Transverse colon (tissue), 4 donors: Measurements from ENCODE around the gene PKP1. TPM values are rescaled to one million over a fixed set of nuclear protein-coding genes. Genes with fewer than 3 reads are reported as not detected.

Experiments
- DNase-seq: peaks from one replicate; pipeline ENCODE4 v3.0.0-alpha.2; 2019
- H3K27ac ChIP-seq, 4 donors: fragments of 200-600 bp; sonication (generic); 2 replicates each; pipeline ENCODE4 v1.5.1; 2016 to 2018; ENCODE audit warnings: inconsistent platforms in 4 of 4
- H3K27me3 ChIP-seq: fragments of 200-600 bp; sonication (generic); 2 replicates; pipeline ENCODE4 v1.5.1; 2017; ENCODE audit warnings: inconsistent platforms
- H3K36me3 ChIP-seq, 4 donors: fragments of 200-600 bp; sonication (generic); 2 replicates each; pipeline ENCODE4 v1.5.1; 2017 to 2019; ENCODE audit warnings: inconsistent platforms in 4 of 4
- H3K4me1 ChIP-seq, 4 donors: fragments of 200-600 bp; sonication (generic); 2 replicates each; pipeline ENCODE4 v1.5.1; 2017 to 2020; ENCODE audit warnings: inconsistent platforms in 4 of 4
- H3K4me3 ChIP-seq, 4 donors: fragments of 200-600 bp; sonication (generic); 1 replicate in 1 of 4; 2 replicates in 3 of 4; pipeline versions ENCODE4 v1.5.1 to v1.6.1; 2017 to 2019; ENCODE audit warnings: inconsistent platforms in 4 of 4
- H3K9me3 ChIP-seq, 2 donors: fragments of 200-600 bp; sonication (generic); 2 replicates each; pipeline ENCODE4 v1.5.1; 2017 to 2019; ENCODE audit warnings: inconsistent platforms in 2 of 2
- CTCF ChIP-seq, 5 experiments: fragments of 200-600 bp in 3 of 5; fragments of 450-650 bp in 2 of 5; sonication (generic) in 3 of 5; IDR thresholded peaks; 1 replicate in 2 of 5; 2 replicates in 3 of 5; pipeline ENCODE4 v1.5.1; 2016 to 2017; ENCODE audit warnings: antibody characterized with exemption in 5 of 5, inconsistent platforms in 3 of 5, mild to moderate bottlenecking in 2 of 5, moderate library complexity in 1 of 5
- EP300 ChIP-seq: sonication (generic); formaldehyde crosslinking; IDR thresholded peaks from one replicate; pipeline ENCODE4 v1.6.1; 2017; ENCODE audit warnings: antibody characterized with exemption, low read depth
- POLR2A ChIP-seq: fragments of 450-650 bp; IDR thresholded peaks from one replicate; pipeline ENCODE4 v1.6.1; 2016; ENCODE audit warnings: antibody characterized with exemption, mild to moderate bottlenecking, moderate library complexity
- POLR2AphosphoS5 ChIP-seq, 3 donors: sonication (generic); formaldehyde crosslinking; IDR thresholded peaks; one replicate each; pipeline ENCODE4 v1.6.1; 2016; ENCODE audit warnings: antibody characterized with exemption in 3 of 3
- WGBS, 2 donors: methylation state at CpG; one replicate each; pipeline ENCODE4 v1.1.5; 2018; ENCODE audit warnings: low coverage in 1 of 2; 5-methylcytosine and 5-hydroxymethylcytosine counted together
- in situ Hi-C, 4 donors: fragments of 200-750 bp; cut with MboI; loops; one replicate each; pipeline versions ENCODE4 v1.15.0 to v1.15.1; 2017; ENCODE audit warnings: low sequenced_read_pairs in 3 of 4, low pct_ligation_motif_present in 1 of 4, low pct_unique_long_range_greater_than_20kb in 1 of 4
- intact Hi-C: fragments of 100-400 bp; cut with DNase I; formaldehyde crosslinking; loops from one replicate; pipeline ENCODE4 v1.15.1; 2023; ENCODE audit warnings: low total_unique reads
- total RNA-seq, 4 donors: library from RNA; depleted of rRNA; stranded (reverse); fragments of >200 nt; gene quantifications; one replicate each; pipeline ENCODE4 v1.1.0, GENCODE V29; 2016

The PKP1 gene
- total RNA-seq, 4 donors from 2014 or later = 0.14 to 0.32 TPM; not detected in 2

GRCh38 chr1:201375169-201375568 is 91.9 kb downstream of the PKP1 start:
- Histone ChIP-seq H3K27me3 (peaks cover 32% of the 10 kb centered on the region), H3K4me3 (no peak overlapping the region), H3K9me3 (no peaks in the 10 kb centered on the region), H3K27ac (no peak overlapping the region), H3K4me1 (no peaks in the 10 kb centered on the region), H3K36me3 (no peaks in the 10 kb centered on the region)
- in situ Hi-C loops = no loop called here
- no peak for DNase-seq
- intact Hi-C loops = no loop called here
- 45% methylated on average over 4 of the region's 4 CpGs; no CpG with 5 or more reads in 1 of the 2 donors for WGBS, 2 donors
- TF ChIP-seq POLR2A (no peak), POLR2AphosphoS5 (IDR thresholded peaks at IDR 0.05) (no peak), EP300 (no peak), CTCF (IDR thresholded peaks at IDR 0.05) (no peak)

GRCh38 chr1:201376107-201376463 is 92.8 kb downstream of the PKP1 start:
- intact Hi-C loops = no loop called here
- WGBS, 2 donors = 40% methylated on average over 4 of the region's 4 CpGs; no CpG with 5 or more reads in 1 of the 2 donors
- H3K36me3 ChIP-seq = no peaks in the 10 kb centered on the region

GRCh38 chr1:201376464-201377374 is 93.4 kb downstream of the PKP1 start:
- intact Hi-C loops (no loop called here), in situ Hi-C loops (no loop called here)
- TF ChIP-seq POLR2A (no peak), CTCF (IDR thresholded peaks at IDR 0.05) (peak; percentile 13 to 54 (median 47))
- no peaks in the 10 kb centered on the region for H3K9me3 ChIP-seq
- H3K27me3 ChIP-seq = peaks cover 32% of the 10 kb centered on the region
- H3K27ac ChIP-seq = no peak overlapping the region
- no peaks in the 10 kb centered on the region for H3K36me3 ChIP-seq
- no peaks in the 10 kb centered on the region for H3K4me1 ChIP-seq
- no peak overlapping the region for H3K4me3 ChIP-seq
- 42 to 44% methylated on average over 2 to 11 of the region's 11 CpGs for WGBS, 2 donors
- peak; percentile 47 for DNase-seq

More at GRCh38 chr1:201376107-201376463, 92.8 kb downstream of the PKP1 start:
- TF ChIP-seq POLR2AphosphoS5 (IDR thresholded peaks at IDR 0.05) (no peak), POLR2A (no peak), EP300 (no peak), CTCF (IDR thresholded peaks at IDR 0.05) (no peak)
- H3K27ac ChIP-seq = no peak overlapping the region
- no peaks in the 10 kb centered on the region for H3K4me1 ChIP-seq
- no peak for DNase-seq
- no peak overlapping the region for H3K4me3 ChIP-seq
- in situ Hi-C loops = no loop called here
- no peaks in the 10 kb centered on the region for H3K9me3 ChIP-seq
- peaks cover 32% of the 10 kb centered on the region for H3K27me3 ChIP-seq

- Histone ChIP-seq H3K27me3 (peaks cover 32% of the 10 kb centered on the region), H3K4me3 (no peak within 1 kb of the TSS), H3K36me3 (no peaks in the 10 kb centered on the region), H3K27ac (no peak within 1 kb of the TSS), H3K9me3 (no peaks in the 10 kb centered on the region), H3K4me1 (no peaks in the 10 kb centered on the region)
- in situ Hi-C loops = no loop called here
- TF ChIP-seq EP300 (no peak), CTCF (IDR thresholded peaks at IDR 0.05) (no peak), POLR2AphosphoS5 (IDR thresholded peaks at IDR 0.05) (no peak), POLR2A (no peak)
- DNase-seq = no peak
- WGBS, 2 donors = 30% methylated on average over 5 of the region's 9 CpGs; no CpG with 5 or more reads in 1 of the 2 donors
- intact Hi-C loops = no loop called here
Observed at GRCh38 chr1:201377611-201378092, 94.3 kb downstream of the PKP1 start, which contains the start of gene TNNT2. Gene TNNT2, minus strand, starts transcription at chr1:201377680. Its CDS starts 4,426 bp downstream, at chr1:201373254.
